Gastroesophageal sphincter (tissue), 3 donors: Measurements from ENCODE around the gene OR51S1.

Source experiments
- EP300 ChIP-seq: sonication (generic); formaldehyde crosslinking; IDR thresholded peaks from one replicate; pipeline ENCODE4 v1.6.1; 2017; ENCODE audit warnings: antibody characterized with exemption, mild to moderate bottlenecking
- POLR2A ChIP-seq, 2 donors: fragments of 450-650 bp; IDR thresholded peaks; one replicate each; pipeline ENCODE4 v1.6.1; 2017; ENCODE audit warnings: antibody characterized with exemption in 2 of 2, mild to moderate bottlenecking in 2 of 2, moderate library complexity in 1 of 2
- POLR2AphosphoS5 ChIP-seq: sonication (generic); formaldehyde crosslinking; IDR thresholded peaks from one replicate; pipeline ENCODE4 v1.6.1; 2017; ENCODE audit warnings: antibody characterized with exemption
- TF ChIP-seq, protein P1 (sequence below), 4 experiments: fragments of 200-600 bp in 2 of 4; fragments of 450-650 bp in 2 of 4; sonication (generic) in 1 of 4; IDR thresholded peaks; one replicate each; pipeline ENCODE4 v1.5.1; 2017 to 2019; ENCODE audit warnings: antibody characterized with exemption in 4 of 4, mild to moderate bottlenecking in 2 of 4, moderate library complexity in 2 of 4

DNA sequence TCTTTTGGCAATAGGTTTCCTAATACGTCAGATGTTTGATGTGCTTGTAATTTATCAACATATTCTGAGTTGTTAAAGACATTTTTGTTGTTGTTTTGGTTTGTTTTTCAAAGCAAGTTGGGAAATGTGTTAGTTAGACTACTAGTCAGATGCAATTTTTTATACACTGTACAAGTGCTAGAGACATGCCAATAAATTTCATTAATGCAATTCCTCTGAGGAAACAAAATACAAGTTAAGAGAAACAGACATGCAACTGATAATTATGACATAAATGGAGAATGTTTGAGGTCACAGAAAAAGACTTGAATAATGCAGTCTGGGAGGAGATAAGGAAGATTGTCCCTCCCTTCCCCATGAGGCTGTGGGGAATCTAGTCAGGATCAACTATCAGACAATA is 38.6 kb upstream of the OR51S1 start:
- TF ChIP-seq POLR2A (IDR thresholded peaks at IDR 0.05) (no peak), POLR2AphosphoS5 (no peak), EP300 (no peak)
- TF ChIP-seq, protein P1, sequence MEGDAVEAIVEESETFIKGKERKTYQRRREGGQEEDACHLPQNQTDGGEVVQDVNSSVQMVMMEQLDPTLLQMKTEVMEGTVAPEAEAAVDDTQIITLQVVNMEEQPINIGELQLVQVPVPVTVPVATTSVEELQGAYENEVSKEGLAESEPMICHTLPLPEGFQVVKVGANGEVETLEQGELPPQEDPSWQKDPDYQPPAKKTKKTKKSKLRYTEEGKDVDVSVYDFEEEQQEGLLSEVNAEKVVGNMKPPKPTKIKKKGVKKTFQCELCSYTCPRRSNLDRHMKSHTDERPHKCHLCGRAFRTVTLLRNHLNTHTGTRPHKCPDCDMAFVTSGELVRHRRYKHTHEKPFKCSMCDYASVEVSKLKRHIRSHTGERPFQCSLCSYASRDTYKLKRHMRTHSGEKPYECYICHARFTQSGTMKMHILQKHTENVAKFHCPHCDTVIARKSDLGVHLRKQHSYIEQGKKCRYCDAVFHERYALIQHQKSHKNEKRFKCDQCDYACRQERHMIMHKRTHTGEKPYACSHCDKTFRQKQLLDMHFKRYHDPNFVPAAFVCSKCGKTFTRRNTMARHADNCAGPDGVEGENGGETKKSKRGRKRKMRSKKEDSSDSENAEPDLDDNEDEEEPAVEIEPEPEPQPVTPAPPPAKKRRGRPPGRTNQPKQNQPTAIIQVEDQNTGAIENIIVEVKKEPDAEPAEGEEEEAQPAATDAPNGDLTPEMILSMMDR (IDR thresholded peaks at IDR 0.05): no peak
